HG02938 (cell line): ENCODE data around the gene PSMB5.

ENCODE experiments used
- ATAC-seq: cut with Tn5 transposase; IDR thresholded peaks from one replicate; pipeline ENCODE4 v1.9.1; 2021; ENCODE audit warnings: mild to moderate bottlenecking, moderate library complexity; ENCODE audit not compliant: unreplicated experiment

PSMB5 gene

GRCh38 chr14:22995889-22996625 lies 38.6 kb downstream of the PSMB5 start:
- ATAC-seq = no peak

DNA sequence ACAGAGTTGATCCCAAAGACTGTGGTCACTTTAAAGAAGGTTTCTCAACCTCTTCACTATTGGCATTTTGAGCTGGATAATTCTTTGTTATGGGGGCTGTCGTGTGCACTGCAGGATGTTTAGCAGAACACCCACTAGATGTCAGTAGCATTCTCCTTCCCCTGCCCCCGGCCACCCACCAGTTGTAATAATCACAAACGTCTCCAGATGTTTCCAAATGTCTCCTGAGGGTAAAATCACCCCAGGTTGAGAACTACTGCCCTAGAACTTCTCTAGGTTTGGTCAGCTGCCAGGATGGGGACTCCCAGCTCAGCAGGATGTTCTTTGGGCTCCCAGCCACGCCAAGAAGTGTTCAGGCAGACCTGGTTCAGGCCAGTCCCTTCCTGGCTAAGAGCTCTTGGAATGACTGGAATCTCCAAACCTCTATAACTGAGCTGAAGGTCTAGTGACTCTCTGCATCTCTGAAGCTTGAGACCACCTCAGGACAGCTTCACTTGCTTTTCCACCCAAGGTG lies 39.9 kb downstream of the PSMB5 start:
- no peak for ATAC-seq

DNA sequence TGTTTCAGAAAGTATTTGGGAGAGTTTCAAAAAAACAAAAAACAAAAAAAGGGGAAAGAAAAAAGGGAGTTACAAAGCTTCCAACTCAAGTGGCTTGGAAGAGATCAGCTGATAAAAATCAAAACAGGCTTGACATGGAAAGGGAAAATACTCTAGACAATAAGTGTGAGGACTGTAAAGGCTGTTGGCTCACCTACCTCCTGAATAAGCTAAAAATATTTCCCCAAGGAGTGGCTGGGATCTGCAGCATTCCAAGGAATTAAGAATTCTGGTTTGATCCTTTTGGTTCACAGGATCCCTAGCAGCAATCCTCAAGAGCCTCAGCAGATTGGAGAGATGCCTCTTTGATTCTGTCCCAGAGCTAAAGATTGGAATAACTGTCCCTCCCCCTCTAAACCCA lies 41.2 kb downstream of the PSMB5 start:
- no peak for ATAC-seq

- ATAC-seq = no peak
Observed at GRCh38 chr14:22991852-22992251, 42.8 kb downstream of the PSMB5 start.

GRCh38 chr14:22987291-22987690 lies 47.4 kb downstream of the PSMB5 start:
- ATAC-seq = no peak

DNA sequence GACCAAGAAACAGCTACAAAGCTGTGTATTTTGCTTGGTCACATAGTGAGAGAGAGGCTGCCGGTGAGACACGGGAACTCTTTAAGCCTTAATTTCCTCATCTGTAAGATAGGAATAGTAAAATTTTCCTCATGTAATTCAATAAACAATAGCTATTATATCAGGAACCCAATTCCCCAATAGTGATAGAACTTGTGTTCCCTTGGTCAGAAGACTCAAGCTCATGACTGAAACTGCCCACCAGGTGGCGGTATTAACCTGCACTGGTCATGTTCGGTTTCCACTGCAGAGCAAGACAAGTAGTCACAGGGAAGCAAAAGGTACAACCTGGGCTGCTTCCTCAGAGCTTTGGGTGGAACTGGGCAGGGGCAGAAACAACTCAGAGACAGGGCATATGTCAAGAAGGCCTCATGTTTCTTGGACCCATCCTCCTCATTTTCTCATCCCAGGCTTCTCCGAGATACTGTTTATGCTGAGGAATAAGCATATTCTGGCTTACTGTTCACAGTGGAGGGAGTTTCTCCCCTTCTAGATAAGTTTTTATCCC lies 48.1 kb downstream of the PSMB5 start:
- ATAC-seq = no peak

- no peak for ATAC-seq
Observed at GRCh38 chr14:22985894-22986507, 48.7 kb downstream of the PSMB5 start.

- ATAC-seq = no peak
Observed at GRCh38 chr14:22984959-22985658, 49.6 kb downstream of the PSMB5 start.

DNA sequence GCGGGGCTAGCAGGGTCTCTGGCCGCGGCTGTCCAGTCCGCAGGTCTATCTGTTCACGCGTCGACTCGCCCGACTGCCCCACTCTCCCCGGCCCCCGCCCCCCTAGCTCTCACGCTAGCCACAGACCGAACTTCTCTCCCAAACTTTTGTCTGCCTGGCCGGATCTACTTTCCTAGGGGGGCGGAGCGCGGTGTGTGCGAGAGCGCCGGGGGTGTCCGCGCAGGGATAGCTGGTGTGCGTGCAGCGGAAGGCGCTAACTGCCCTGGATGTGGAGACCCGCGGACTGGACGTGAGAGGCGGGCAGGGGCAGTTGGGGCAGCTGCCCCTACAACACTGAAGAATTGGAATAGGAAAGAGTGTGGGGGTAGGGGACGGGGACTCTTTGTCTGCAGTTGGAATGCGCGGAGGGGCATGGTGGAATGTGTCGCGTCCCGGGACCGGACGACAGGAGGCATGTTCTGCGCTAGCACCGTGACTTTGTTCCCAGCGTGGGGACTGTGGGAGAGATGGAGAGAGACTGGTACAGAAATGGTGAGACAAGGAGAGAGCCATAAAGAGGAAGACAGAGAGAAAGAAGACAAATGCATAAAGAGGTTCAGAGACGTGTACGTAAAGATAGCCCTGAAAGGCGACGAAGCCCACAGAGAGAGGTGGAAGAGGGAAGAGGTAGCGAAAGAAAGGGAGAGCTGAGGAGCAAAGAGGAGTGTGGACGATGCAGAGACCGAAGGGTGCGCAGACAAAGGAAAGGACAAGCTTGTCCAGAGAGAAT lies 52.0 kb downstream of the PSMB5 start, which contains the start of gene AJUBA:
Gene AJUBA, minus strand, starts transcription at position 75 of the 769 bp plus-strand sequence. CDS start 285 bp downstream, outside the sequence.
- ATAC-seq = no peak

DNA sequence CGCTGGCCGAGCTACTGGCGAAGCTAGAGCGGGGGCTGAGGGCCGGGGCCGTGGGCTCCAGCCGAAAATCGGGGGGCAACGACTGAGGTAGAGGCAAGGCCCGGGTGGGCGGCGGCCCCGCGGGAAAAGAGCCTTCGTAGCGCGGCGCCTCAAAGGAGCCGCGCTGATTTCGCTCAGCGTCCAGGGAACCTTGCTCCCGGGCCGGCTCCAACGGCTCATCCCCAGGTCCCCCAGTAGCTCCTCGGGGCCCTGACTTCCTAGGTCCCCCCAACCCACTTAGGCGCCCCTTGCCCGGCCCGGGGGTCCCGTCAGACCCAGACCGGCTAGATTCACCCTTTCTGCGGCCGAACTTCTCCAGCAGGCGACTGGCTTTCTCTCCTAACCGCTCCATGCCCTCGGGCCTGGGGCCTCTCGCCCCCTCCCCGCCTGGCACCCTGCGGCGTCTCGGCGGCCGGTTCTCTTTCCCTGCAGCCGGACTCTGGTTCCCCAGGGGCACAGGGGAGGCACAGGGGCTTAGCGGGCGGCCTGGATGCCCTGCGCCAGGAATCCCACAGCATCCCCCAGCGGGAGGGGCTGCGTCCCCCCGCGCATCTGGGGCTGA lies 52.7 kb downstream of the PSMB5 start:
- no peak for ATAC-seq

GRCh38 chr14:22981090-22981875 lies 53.4 kb downstream of the PSMB5 start:
- ATAC-seq = no peak

GRCh38 chr14:22980672-22981089 lies 54.0 kb downstream of the PSMB5 start:
- ATAC-seq = no peak

GRCh38 chr14:22979748-22980392 lies 54.8 kb downstream of the PSMB5 start:
- no peak for ATAC-seq

- ATAC-seq = no peak
Observed at GRCh38 chr14:22978981-22979671, 55.6 kb downstream of the PSMB5 start.

GRCh38 chr14:22978487-22978837 lies 56.2 kb downstream of the PSMB5 start:
- no peak for ATAC-seq

- no peak for ATAC-seq
Observed at GRCh38 chr14:22977684-22978486, 56.8 kb downstream of the PSMB5 start.

GRCh38 chr14:22977434-22977683 lies 57.3 kb downstream of the PSMB5 start:
- no peak for ATAC-seq
